Measurements from ENCODE around the gene PSD2. TPM values are rescaled to one million over a fixed set of nuclear protein-coding genes. Genes with fewer than 3 reads are reported as not detected.

Gene PSD2
- total RNA-seq, 4 donors from 2014 or later = 0.10 TPM; not detected in 3

DNA sequence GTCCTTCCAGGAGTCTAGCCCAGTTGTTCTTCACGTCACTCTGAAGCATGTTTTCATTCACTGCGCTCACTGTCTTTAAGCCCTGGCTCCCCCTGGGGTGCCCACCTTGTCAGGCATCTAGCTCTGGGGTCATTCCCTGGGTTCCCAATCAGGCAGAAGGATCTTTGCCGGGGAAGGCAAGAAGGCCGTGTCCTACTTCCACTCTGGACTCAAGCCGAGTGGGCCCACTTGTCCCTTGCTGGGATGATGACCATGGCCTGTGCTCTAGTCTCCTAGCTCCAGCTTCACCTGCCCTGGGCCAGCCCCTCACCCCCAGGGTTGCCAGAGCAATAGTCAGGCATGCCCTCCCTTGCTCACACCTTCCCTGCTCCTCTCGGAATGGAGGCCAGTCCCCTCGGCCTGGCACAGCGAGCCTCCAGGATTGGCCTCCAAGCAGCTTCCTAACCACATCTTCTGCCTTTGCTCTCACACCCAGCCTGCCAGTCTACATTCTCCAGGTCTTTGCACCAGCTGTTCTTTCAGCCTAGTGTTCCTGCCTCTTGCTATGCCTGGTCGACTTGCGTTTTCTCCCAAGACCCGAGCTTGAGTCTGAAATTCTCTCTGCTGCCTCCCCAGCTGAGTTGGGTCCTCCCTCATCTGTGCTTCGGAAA lies 32.2 kb upstream of the PSD2 start:
- in situ Hi-C loops (cut with MboI; ENCODE audit: low sequenced_read_pairs in 4 of 4) (loop anchor here (5.0 to 10.0 kb wide), 5 partner anchors 56 to 131 kb away; no protein-coding TSS in a partner anchor), intact Hi-C loops (cut with DNase I; ENCODE audit: low total_unique reads) (no loop called here)
- TF ChIP-seq POLR2A (IDR thresholded peaks at IDR 0.05) (no peak), CTCF (IDR thresholded peaks at IDR 0.05 in 4 of 5, conservative IDR thresholded peaks at IDR 0.05 in 1 of 5) (no peak)
- H3K27me3 ChIP-seq = peaks cover 9 to 12% (median 11%) of the 10 kb centered on the region in 3 donors
- H3K4me1 ChIP-seq = no peaks in the 10 kb centered on the region
- H3K9me3 ChIP-seq = no peaks in the 10 kb centered on the region
- H3K4me3 ChIP-seq = no peak overlapping the region
- H3K36me3 ChIP-seq = no peaks in the 10 kb centered on the region
- DNase-seq = no peak
- H3K27ac ChIP-seq = no peak overlapping the region
- no peak for ATAC-seq

GRCh38 chr5:139763930-139764791 lies 31.4 kb upstream of the PSD2 start:
- intact Hi-C loops (cut with DNase I; ENCODE audit: low total_unique reads) (loop anchor here (2.0 kb wide), 2 partner anchors 75 to 341 kb away; no protein-coding TSS in a partner anchor), in situ Hi-C loops (cut with MboI; ENCODE audit: low sequenced_read_pairs in 4 of 4) (loop anchor here (5.0 to 10.0 kb wide), 5 partner anchors 57 to 132 kb away; no protein-coding TSS in a partner anchor)
- peaks cover 9 to 12% (median 11%) of the 10 kb centered on the region in 3 donors for H3K27me3 ChIP-seq
- no peak overlapping the region for H3K27ac ChIP-seq
- H3K4me3 ChIP-seq = no peak overlapping the region
- peaks cover 0 to 4% of the 10 kb centered on the region in 2 donors for H3K4me1 ChIP-seq
- no peak for DNase-seq
- ATAC-seq = no peak
- TF ChIP-seq CTCF (IDR thresholded peaks at IDR 0.05 in 4 of 5, conservative IDR thresholded peaks at IDR 0.05 in 1 of 5) (no peak), POLR2A (IDR thresholded peaks at IDR 0.05) (no peak)
- no peaks in the 10 kb centered on the region for H3K9me3 ChIP-seq
- H3K36me3 ChIP-seq = no peaks in the 10 kb centered on the region

GRCh38 chr5:139764886-139765408 lies 30.7 kb upstream of the PSD2 start:
- peaks cover 9 to 12% (median 11%) of the 10 kb centered on the region in 3 donors for H3K27me3 ChIP-seq
- H3K4me3 ChIP-seq = peak overlapping the region in 1 of 4 donors; percentile 64
- in situ Hi-C loops (cut with MboI; ENCODE audit: low sequenced_read_pairs in 4 of 4) (loop anchor here (5.0 to 10.0 kb wide), 5 partner anchors 58 to 133 kb away; no protein-coding TSS in a partner anchor), intact Hi-C loops (cut with DNase I; ENCODE audit: low total_unique reads) (loop anchor here (1.0 to 2.0 kb wide), 3 partner anchors 76 to 342 kb away; no protein-coding TSS in a partner anchor)
- TF ChIP-seq CTCF (IDR thresholded peaks at IDR 0.05 in 4 of 5, conservative IDR thresholded peaks at IDR 0.05 in 1 of 5) = no peak
- TF ChIP-seq POLR2A (IDR thresholded peaks at IDR 0.05) = no peak
- H3K36me3 ChIP-seq = no peaks in the 10 kb centered on the region
- peaks cover 0 to 5% of the 10 kb centered on the region in 2 donors for H3K4me1 ChIP-seq
- DNase-seq (no peak), ATAC-seq (no peak)
- H3K9me3 ChIP-seq = no peaks in the 10 kb centered on the region
- H3K27ac ChIP-seq = no peak overlapping the region

- H3K9me3 ChIP-seq = no peaks in the 10 kb centered on the region
- intact Hi-C loops (cut with DNase I; ENCODE audit: low total_unique reads) (loop anchor here (1.0 to 2.0 kb wide), 3 partner anchors 77 to 343 kb away; no protein-coding TSS in a partner anchor), in situ Hi-C loops (cut with MboI; ENCODE audit: low sequenced_read_pairs in 4 of 4) (loop anchor here in 3 of 4 donors (5.0 to 10.0 kb wide), 3 partner anchors 61 to 133 kb away; no protein-coding TSS in a partner anchor)
- ATAC-seq = peak; percentile 88 to 92
- H3K4me1 ChIP-seq = peaks cover 0 to 5% of the 10 kb centered on the region in 2 donors
- H3K27ac ChIP-seq = peak overlapping the region in 1 of 4 donors; percentile 49
- DNase-seq = peak; percentile 43 to 48
- no peaks in the 10 kb centered on the region for H3K36me3 ChIP-seq
- H3K27me3 ChIP-seq = peaks cover 9 to 12% (median 11%) of the 10 kb centered on the region in 3 donors
- TF ChIP-seq POLR2A (IDR thresholded peaks at IDR 0.05) = no peak
- peak; percentile 98 to 100 (median 99) for TF ChIP-seq CTCF (IDR thresholded peaks at IDR 0.05 in 4 of 5, conservative IDR thresholded peaks at IDR 0.05 in 1 of 5)
- H3K4me3 ChIP-seq = peak overlapping the region; percentile 64 to 84 (median 72)
These were observed 30.0 kb upstream of the PSD2 start for GRCh38 chr5:139765409-139766217.

Measured in gastrocnemius medialis (tissue), 4 donors.